ENCODE measurements around the gene ACTL8.

Gene ACTL8

DNA sequence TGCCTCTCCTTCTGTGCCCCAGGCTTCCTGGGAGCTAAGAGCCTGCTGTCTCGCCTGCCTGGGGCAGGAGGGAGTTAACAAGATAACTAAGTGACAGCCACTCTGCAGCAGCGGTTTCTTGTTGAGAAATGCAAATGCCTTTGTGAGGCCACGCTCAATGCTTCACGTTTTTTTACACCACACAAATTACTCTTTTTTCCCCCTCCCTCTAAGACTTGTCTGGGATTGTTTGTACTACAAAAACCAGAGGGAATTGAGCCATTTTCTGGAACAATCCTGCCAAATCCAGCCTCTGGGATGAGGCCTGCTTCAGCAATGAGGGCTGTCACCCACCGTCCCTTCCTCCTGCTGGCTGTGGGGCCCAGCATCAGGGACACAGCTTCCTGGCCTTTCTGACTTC, 119.6 kb downstream of the ACTL8 start:
- Histone ChIP-seq H3K18ac (ENCODE audit: low read depth in 1 of 2, low read length in 2 of 2) (peak overlapping the region; percentile 52 to 82), H3K9me3 (ENCODE audit: control insufficient read depth, low read length) (peaks cover 4% of the 10 kb centered on the region), H3K36me3 (ENCODE audit: control insufficient read depth in 1 of 2, insufficient read depth in 2 of 2, low read depth in 1 of 2, low read length in 2 of 2) (no peaks in the 10 kb centered on the region), H3K23ac (ENCODE audit: low read length in 2 of 2) (no peak overlapping the region), H3K27me3 (ENCODE audit: control insufficient read depth in 1 of 2, insufficient read depth in 1 of 2, low read length in 2 of 2) (no peaks in the 10 kb centered on the region), H3K27ac (ENCODE audit: low read length, poor library complexity, severe bottlenecking) (peak overlapping the region; percentile 15), H2BK12ac (ENCODE audit: low read length in 2 of 2) (peak overlapping the region; percentile 49 to 69), H2BK15ac (ENCODE audit: low read depth, poor library complexity, severe bottlenecking) (no peak overlapping the region), H4K8ac (ENCODE audit: low read length) (peak overlapping the region; percentile 81), H2AK5ac (ENCODE audit: low read length, severe bottlenecking) (no peak overlapping the region), H4K91ac (ENCODE audit: low read length) (peak overlapping the region; percentile 77), H3K4ac (ENCODE audit: low read depth in 1 of 2, low read length in 2 of 2) (peak overlapping the region; percentile 71 to 73), H3K4me3 (ENCODE audit: insufficient read depth in 1 of 2, low read depth in 1 of 2, low read length in 2 of 2) (no peak overlapping the region), H3K9ac (ENCODE audit: low read length) (peak overlapping the region; percentile 84), H3K14ac (ENCODE audit: low read length in 2 of 2) (no peak overlapping the region), H3K79me1 (replicated peaks; ENCODE audit: low read length, poor library complexity, severe bottlenecking) (no peaks in the 10 kb centered on the region), H3K4me1 (ENCODE audit: control insufficient read depth, insufficient read depth, low read depth, low read length) (peaks cover 4% of the 10 kb centered on the region), H2AFZ (ENCODE audit: low read depth, low read length) (no peak overlapping the region), H3K4me2 (ENCODE audit: low read length, poor library complexity, severe bottlenecking) (no peak overlapping the region), H2BK120ac (ENCODE audit: low read depth, low read length) (peak overlapping the region; percentile 75), H2BK5ac (ENCODE audit: low read depth, low read length, poor library complexity, severe bottlenecking) (no peak overlapping the region)
- 0% methylated on average over 5 of the region's 5 CpGs for WGBS
- peak; percentile 89 for DNase-seq

DNA sequence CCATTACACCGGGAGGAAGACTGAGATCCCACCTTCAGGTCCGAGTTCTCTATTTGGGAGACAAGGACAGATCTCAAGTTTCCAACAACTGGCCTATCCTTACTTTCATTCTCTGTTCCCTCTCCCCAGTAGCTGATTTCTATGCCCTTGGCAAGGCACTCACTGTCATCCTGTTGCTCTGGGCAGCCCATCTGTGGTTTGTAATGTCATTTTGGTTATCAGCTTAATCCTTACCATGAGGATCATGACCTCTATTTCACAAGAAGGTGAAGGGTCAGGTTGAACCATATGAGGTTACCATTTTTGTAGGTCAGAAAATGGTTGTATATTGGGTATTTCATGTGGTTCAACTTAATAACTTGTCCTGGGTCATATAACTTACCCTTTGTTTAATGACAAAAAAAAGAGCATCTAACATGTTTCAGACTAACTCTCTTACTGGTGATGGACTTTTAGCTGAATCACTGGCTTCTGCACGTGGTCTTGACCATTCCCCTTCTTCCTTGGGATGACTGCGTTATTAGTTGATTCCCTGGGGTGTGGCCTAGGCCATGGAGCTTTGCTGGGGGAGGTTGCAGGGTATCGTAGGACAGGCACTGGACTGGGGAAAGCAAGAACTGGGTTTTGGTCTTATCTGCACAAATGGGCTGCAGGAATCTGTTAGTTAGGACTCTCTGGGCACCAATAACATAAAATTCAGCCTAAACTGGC, 120.2 kb downstream of the ACTL8 start:
- Histone ChIP-seq H3K27ac (ENCODE audit: low read length, poor library complexity, severe bottlenecking) (peak overlapping the region; percentile 15), H2BK120ac (ENCODE audit: low read depth, low read length) (peak overlapping the region; percentile 75), H3K9me3 (ENCODE audit: control insufficient read depth, low read length) (peaks cover 4% of the 10 kb centered on the region), H3K36me3 (ENCODE audit: control insufficient read depth in 1 of 2, insufficient read depth in 2 of 2, low read depth in 1 of 2, low read length in 2 of 2) (no peaks in the 10 kb centered on the region), H3K79me1 (replicated peaks; ENCODE audit: low read length, poor library complexity, severe bottlenecking) (no peaks in the 10 kb centered on the region), H2BK5ac (ENCODE audit: low read depth, low read length, poor library complexity, severe bottlenecking) (no peak overlapping the region), H3K9ac (ENCODE audit: low read length) (peak overlapping the region; percentile 84), H3K14ac (ENCODE audit: low read length in 2 of 2) (no peak overlapping the region), H3K4ac (ENCODE audit: low read depth in 1 of 2, low read length in 2 of 2) (peak overlapping the region; percentile 71 to 73), H4K91ac (ENCODE audit: low read length) (peak overlapping the region; percentile 77), H4K8ac (ENCODE audit: low read length) (peak overlapping the region; percentile 81), H3K27me3 (ENCODE audit: control insufficient read depth in 1 of 2, insufficient read depth in 1 of 2, low read length in 2 of 2) (no peaks in the 10 kb centered on the region), H2AK5ac (ENCODE audit: low read length, severe bottlenecking) (no peak overlapping the region), H2BK15ac (ENCODE audit: low read depth, poor library complexity, severe bottlenecking) (peak overlapping the region; percentile 36), H3K4me2 (ENCODE audit: low read length, poor library complexity, severe bottlenecking) (no peak overlapping the region), H3K18ac (ENCODE audit: low read depth in 1 of 2, low read length in 2 of 2) (peak overlapping the region; percentile 52 to 82), H2AFZ (ENCODE audit: low read depth, low read length) (no peak overlapping the region), H3K4me3 (ENCODE audit: insufficient read depth in 1 of 2, low read depth in 1 of 2, low read length in 2 of 2) (no peak overlapping the region), H2BK12ac (ENCODE audit: low read length in 2 of 2) (peak overlapping the region; percentile 17 to 69), H3K4me1 (ENCODE audit: control insufficient read depth, insufficient read depth, low read depth, low read length) (peaks cover 4% of the 10 kb centered on the region), H3K23ac (ENCODE audit: low read length in 2 of 2) (no peak overlapping the region)
- 21% methylated on average over 4 of the region's 5 CpGs for WGBS
- peak; percentile 54 for DNase-seq

DNA sequence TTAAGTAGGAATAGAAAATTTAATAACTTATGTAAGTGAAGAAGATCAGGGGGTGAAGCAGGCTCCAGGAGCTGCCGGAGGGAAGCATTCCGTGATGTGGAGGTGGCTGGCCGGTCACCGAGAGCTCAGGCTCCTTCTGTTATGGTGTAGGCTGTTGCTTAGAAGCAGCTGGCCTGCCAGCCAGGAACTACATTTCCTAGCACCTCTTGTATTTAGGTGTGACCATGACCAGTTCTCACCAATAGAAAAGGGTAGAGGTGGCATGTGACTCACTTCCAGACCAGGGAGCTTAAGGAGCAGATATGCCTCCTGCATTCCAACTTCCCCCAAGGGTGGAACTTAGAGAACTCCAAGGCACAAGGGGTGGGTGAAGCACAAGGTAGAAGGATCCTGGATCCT, 120.7 kb downstream of the ACTL8 start:
- H3K4me2 ChIP-seq (ENCODE audit: low read length, poor library complexity, severe bottlenecking): no peak overlapping the region
- no peaks in the 10 kb centered on the region for H3K27me3 ChIP-seq (ENCODE audit: control insufficient read depth in 1 of 2, insufficient read depth in 1 of 2, low read length in 2 of 2)
- H2BK12ac ChIP-seq (ENCODE audit: low read length in 2 of 2): peak overlapping the region in 1 of 2 experiments; percentile 80
- no peak overlapping the region for H3K4me3 ChIP-seq (ENCODE audit: insufficient read depth in 1 of 2, low read depth in 1 of 2, low read length in 2 of 2)
- H3K36me3 ChIP-seq (ENCODE audit: control insufficient read depth in 1 of 2, insufficient read depth in 2 of 2, low read depth in 1 of 2, low read length in 2 of 2): no peaks in the 10 kb centered on the region
- 93% methylated on average over 4 of the region's 4 CpGs for WGBS
- H4K91ac ChIP-seq (ENCODE audit: low read length): no peak overlapping the region
- no peak overlapping the region for H2AK5ac ChIP-seq (ENCODE audit: low read length, severe bottlenecking)
- peak; percentile 40 for DNase-seq
- H3K9me3 ChIP-seq (ENCODE audit: control insufficient read depth, low read length): no peaks in the 10 kb centered on the region
- H3K27ac ChIP-seq (ENCODE audit: low read length, poor library complexity, severe bottlenecking): no peak overlapping the region
- H2BK15ac ChIP-seq (ENCODE audit: low read depth, poor library complexity, severe bottlenecking): peak overlapping the region; percentile 49
- peak overlapping the region; percentile 84 for H3K9ac ChIP-seq (ENCODE audit: low read length)
- H3K79me1 ChIP-seq (replicated peaks; ENCODE audit: low read length, poor library complexity, severe bottlenecking): no peaks in the 10 kb centered on the region
- no peak overlapping the region for H3K23ac ChIP-seq (ENCODE audit: low read length in 2 of 2)
- H4K8ac ChIP-seq (ENCODE audit: low read length): no peak overlapping the region
- H3K4me1 ChIP-seq (ENCODE audit: control insufficient read depth, insufficient read depth, low read depth, low read length): peaks cover 4% of the 10 kb centered on the region
- no peak overlapping the region for H2BK5ac ChIP-seq (ENCODE audit: low read depth, low read length, poor library complexity, severe bottlenecking)
- peak overlapping the region in 1 of 2 experiments; percentile 29 for H3K4ac ChIP-seq (ENCODE audit: low read depth in 1 of 2, low read length in 2 of 2)
- H3K14ac ChIP-seq (ENCODE audit: low read length in 2 of 2): no peak overlapping the region
- no peak overlapping the region for H2BK120ac ChIP-seq (ENCODE audit: low read depth, low read length)
- peak overlapping the region in 1 of 2 experiments; percentile 75 for H3K18ac ChIP-seq (ENCODE audit: low read depth in 1 of 2, low read length in 2 of 2)
- H2AFZ ChIP-seq (ENCODE audit: low read depth, low read length): no peak overlapping the region

Measured in mesenchymal stem cell (in vitro differentiated cells and primary cell).